ENCODE measurements around the gene DOK7. TPM values are rescaled to one million over a fixed set of nuclear protein-coding genes. Genes with fewer than 3 reads are reported as not detected.

The DOK7 gene
- total RNA-seq, 2 donors from 2014 or later: 8.8 to 36.7 TPM

DNA sequence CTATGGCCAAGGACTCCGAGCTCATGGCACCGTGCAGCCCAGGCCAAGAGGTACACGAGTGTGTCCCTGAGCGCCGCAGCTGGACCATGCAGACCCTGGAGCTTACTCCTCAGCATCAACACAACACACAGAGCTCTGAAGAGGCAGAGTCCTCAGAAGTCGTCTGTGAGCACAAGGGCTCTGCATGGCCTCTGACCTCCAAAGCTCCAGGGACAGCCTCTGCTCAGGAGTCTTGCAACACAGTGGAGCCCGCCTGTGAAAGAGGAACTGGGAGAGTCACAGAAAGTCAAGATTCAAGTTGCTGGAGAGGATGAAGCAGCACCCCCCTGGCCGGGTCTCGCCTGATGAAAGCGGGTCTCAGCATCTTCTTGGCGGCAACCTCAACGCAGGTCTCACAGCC is 66.3 kb downstream of the DOK7 start:
- H3K4me1 ChIP-seq (ENCODE audit: control insufficient read depth in 1 of 2, low read depth in 2 of 2): peaks cover 14 to 32% of the 10 kb centered on the region in 2 donors

DNA sequence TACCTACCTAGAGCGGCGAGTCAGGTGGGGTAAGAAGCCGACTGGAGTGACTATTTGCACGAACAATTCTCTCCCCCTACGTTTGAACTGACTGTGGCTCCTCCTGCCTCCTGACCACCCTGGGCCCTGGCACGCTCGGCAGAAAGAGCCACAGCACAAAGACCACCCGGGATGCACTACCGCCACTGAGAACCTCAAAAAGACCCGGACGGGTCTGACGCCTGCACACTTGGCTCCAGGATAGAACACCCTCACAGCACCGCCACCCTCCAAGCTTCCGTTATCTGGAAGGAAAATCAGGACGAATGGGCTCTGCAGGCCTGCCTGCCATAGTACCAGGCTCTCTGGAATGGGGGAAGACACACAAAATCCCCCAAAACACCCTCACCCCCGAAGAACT is 66.9 kb downstream of the DOK7 start:
- no peaks in the 10 kb centered on the region for H3K27me3 ChIP-seq (replicated peaks; ENCODE audit: insufficient read depth)
- TF ChIP-seq, protein P1, sequence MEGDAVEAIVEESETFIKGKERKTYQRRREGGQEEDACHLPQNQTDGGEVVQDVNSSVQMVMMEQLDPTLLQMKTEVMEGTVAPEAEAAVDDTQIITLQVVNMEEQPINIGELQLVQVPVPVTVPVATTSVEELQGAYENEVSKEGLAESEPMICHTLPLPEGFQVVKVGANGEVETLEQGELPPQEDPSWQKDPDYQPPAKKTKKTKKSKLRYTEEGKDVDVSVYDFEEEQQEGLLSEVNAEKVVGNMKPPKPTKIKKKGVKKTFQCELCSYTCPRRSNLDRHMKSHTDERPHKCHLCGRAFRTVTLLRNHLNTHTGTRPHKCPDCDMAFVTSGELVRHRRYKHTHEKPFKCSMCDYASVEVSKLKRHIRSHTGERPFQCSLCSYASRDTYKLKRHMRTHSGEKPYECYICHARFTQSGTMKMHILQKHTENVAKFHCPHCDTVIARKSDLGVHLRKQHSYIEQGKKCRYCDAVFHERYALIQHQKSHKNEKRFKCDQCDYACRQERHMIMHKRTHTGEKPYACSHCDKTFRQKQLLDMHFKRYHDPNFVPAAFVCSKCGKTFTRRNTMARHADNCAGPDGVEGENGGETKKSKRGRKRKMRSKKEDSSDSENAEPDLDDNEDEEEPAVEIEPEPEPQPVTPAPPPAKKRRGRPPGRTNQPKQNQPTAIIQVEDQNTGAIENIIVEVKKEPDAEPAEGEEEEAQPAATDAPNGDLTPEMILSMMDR (IDR thresholded peaks at IDR 0.05): no peak
- no peak overlapping the region for H3K4me3 ChIP-seq
- peaks cover 4% of the 10 kb centered on the region for H3K36me3 ChIP-seq
- DNase-seq (ENCODE audit: low spot score) (no peak), ATAC-seq (ENCODE audit: insufficient number of reproducible peaks, low FRiP score, low read depth) (no peak)
- H3K27ac ChIP-seq: no peak overlapping the region
- no peaks in the 10 kb centered on the region for H3K9me3 ChIP-seq
- peaks cover 14 to 32% of the 10 kb centered on the region in 2 donors for H3K4me1 ChIP-seq (ENCODE audit: control insufficient read depth in 1 of 2, low read depth in 2 of 2)

More for the DNA sequence above, 66.3 kb downstream of the DOK7 start:
- TF ChIP-seq, protein P1 (IDR thresholded peaks at IDR 0.05): no peak
- H3K27ac ChIP-seq: no peak overlapping the region
- peaks cover 11% of the 10 kb centered on the region for H3K36me3 ChIP-seq
- no peak for ATAC-seq (ENCODE audit: insufficient number of reproducible peaks, low FRiP score, low read depth)
- no peak for DNase-seq (ENCODE audit: low spot score)
- H3K4me3 ChIP-seq: no peak overlapping the region
- H3K9me3 ChIP-seq: no peaks in the 10 kb centered on the region
- H3K27me3 ChIP-seq (replicated peaks; ENCODE audit: insufficient read depth): no peaks in the 10 kb centered on the region

DNA sequence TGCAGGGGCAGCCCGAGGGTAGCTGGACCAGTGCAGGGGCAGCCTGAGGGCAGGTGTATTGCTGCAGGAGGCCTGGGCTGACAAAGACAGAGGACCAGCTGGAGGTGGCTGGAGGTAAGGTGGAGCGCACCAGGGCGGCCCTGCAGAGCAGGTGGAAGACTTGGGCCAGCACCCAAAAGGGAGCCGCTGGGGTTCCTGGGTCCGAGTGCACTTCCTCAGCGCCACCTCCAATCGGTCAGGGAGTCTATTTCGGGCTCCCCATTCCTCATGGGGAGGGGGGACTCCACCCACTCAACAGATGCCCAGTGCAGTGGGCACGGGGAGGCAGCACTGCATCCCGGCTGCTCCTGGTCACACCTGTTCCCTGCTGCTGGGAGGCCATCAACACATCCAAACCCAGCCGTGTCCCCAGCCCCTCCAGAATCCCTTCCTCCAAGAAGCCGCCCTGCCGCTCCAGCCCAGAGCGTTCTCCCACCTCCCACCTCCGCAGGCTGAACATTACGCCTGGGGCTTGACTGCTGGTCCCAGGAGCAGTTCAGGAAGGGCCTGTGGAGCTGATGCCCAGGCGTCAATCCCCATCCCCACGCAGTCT is 67.7 kb downstream of the DOK7 start:
- TF ChIP-seq, protein P1 (IDR thresholded peaks at IDR 0.05): no peak
- H3K4me1 ChIP-seq (ENCODE audit: control insufficient read depth in 1 of 2, low read depth in 2 of 2): peaks cover 14 to 32% of the 10 kb centered on the region in 2 donors
- no peaks in the 10 kb centered on the region for H3K9me3 ChIP-seq
- peaks cover under 1% of the 10 kb centered on the region for H3K36me3 ChIP-seq
- H3K27me3 ChIP-seq (replicated peaks; ENCODE audit: insufficient read depth): no peaks in the 10 kb centered on the region
- peak overlapping the region; percentile 86 for H3K4me3 ChIP-seq
- DNase-seq (ENCODE audit: low spot score) (no peak), ATAC-seq (ENCODE audit: insufficient number of reproducible peaks, low FRiP score, low read depth) (no peak)
- no peak overlapping the region for H3K27ac ChIP-seq

DNA sequence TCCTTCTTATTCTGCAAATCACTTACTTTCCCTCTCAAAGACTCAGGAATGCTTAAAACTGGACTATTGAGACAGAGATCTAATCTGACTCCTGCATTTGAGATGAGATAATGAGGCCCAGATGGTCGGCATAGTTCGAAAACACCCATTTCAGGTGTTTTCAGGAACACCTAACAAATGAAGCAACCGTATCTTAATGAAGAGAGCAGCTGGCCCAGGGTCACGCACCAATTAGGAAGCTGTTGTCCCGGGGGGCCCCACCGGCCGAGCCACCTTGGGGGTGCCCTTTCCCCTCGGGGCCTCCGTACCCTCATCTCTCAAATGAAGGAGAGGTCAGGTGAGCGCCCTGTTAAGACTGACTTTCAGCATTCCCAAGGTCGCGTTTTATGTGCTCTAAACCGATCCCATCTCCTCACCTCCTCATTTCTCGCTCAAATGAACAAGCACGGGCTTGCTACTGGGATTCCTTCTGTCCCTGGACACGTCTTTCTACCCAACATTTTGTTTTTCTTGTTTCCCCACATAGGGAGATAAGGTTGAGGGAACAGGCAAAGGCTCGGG is 68.3 kb downstream of the DOK7 start:
- TF ChIP-seq, protein P1 (IDR thresholded peaks at IDR 0.05): no peak
- no peaks in the 10 kb centered on the region for H3K27me3 ChIP-seq (replicated peaks; ENCODE audit: insufficient read depth)
- no peaks in the 10 kb centered on the region for H3K36me3 ChIP-seq
- H3K4me1 ChIP-seq (ENCODE audit: control insufficient read depth in 1 of 2, low read depth in 2 of 2): peaks cover 14 to 32% of the 10 kb centered on the region in 2 donors
- no peak overlapping the region for H3K27ac ChIP-seq
- H3K9me3 ChIP-seq: no peaks in the 10 kb centered on the region
- ATAC-seq (ENCODE audit: insufficient number of reproducible peaks, low FRiP score, low read depth): no peak
- DNase-seq (ENCODE audit: low spot score): no peak
- H3K4me3 ChIP-seq: peak overlapping the region; percentile 86

DNA sequence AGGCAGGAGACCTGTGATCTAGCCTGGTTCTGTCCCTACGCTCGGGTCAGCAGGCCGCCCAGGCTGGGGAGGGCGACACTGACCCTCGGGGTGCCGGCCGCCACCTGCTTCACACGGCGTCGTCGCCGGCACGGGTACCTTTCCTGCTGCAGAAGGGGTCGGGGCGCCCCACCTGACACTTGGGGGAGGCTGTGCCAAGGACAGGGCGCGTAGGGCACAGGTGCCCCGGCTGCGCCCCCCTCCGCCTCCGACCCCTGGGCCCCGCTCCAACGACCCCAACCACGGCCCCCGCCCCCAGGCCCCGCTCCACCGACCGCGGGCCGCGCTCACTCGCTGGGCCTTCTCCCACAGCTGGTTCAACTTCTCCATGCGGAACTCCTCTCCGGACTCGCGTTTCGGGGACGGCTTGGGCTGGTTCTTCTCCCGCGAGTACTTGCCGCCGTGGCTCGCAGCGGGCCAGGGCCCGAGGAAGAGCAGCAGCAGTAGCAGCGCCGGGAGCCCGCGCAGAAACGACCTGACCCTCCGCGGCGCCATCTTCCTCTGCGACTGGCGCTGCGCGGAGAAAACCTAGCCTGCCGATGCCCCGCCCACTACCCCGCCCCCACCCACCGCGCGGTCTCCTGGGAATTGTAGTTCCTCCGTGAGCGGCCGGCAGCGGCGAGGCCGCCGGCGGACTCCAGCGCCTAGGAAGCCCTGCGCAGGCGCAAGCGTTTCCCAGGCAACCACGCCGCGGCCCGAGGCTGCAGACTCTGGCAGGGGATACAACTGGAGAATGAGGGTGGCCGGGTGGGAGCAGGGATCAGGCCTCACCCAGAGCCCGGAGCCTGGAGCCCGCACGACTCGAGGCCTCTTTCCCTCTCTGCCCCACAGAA is 69.0 kb downstream of the DOK7 start, which contains the start of gene LRPAP1:
Gene LRPAP1, minus strand, starts transcription at position 544 of the 872 bp plus-strand sequence. Its CDS starts 10 bp downstream, at position 534.
- DNase-seq (ENCODE audit: low spot score): peak; percentile 70
- TF ChIP-seq, protein P1 (IDR thresholded peaks at IDR 0.05): no peak
- H3K4me1 ChIP-seq (ENCODE audit: control insufficient read depth in 1 of 2, low read depth in 2 of 2): peaks cover 14 to 32% of the 10 kb centered on the region in 2 donors
- H3K9me3 ChIP-seq: no peaks in the 10 kb centered on the region
- no peaks in the 10 kb centered on the region for H3K27me3 ChIP-seq (replicated peaks; ENCODE audit: insufficient read depth)
- H3K36me3 ChIP-seq: no peaks in the 10 kb centered on the region
- peak; percentile 99 for ATAC-seq (ENCODE audit: insufficient number of reproducible peaks, low FRiP score, low read depth)
- H3K27ac ChIP-seq: peak within 1 kb of the TSS; percentile 41 to 48
- peak within 1 kb of the TSS; percentile 86 for H3K4me3 ChIP-seq
